NCI-H524 treated with DMSO at 0.1 percent for 48 hours (cell line): Measurements from ENCODE around the gene DGKQ.

Experiments
- DNase-seq: peaks from one replicate; lab custom pipeline; 2025; lab: John Stamatoyannopoulos, UW

The DGKQ gene

GRCh38 chr4:961351-962230 lies 11.8 kb downstream of the DGKQ start:
- no peak for DNase-seq

GRCh38 chr4:960636-961350 lies 12.6 kb downstream of the DGKQ start:
- DNase-seq, result no peak

- no peak for DNase-seq
Observed at GRCh38 chr4:960140-960635, 13.2 kb downstream of the DGKQ start.

GRCh38 chr4:959338-960139 lies 13.8 kb downstream of the DGKQ start:
- no peak for DNase-seq

GRCh38 chr4:958696-959337 lies 14.6 kb downstream of the DGKQ start:
- DNase-seq, result no peak

GRCh38 chr4:958314-958665 lies 15.1 kb downstream of the DGKQ start:
- DNase-seq, result no peak

GRCh38 chr4:957581-958313 lies 15.6 kb downstream of the DGKQ start:
- DNase-seq, result no peak

- DNase-seq, result no peak
Observed at GRCh38 chr4:957231-957580, 16.2 kb downstream of the DGKQ start.

GRCh38 chr4:956531-957230 lies 16.7 kb downstream of the DGKQ start:
- no peak for DNase-seq

- DNase-seq, result no peak
Observed at GRCh38 chr4:955931-956381, 17.4 kb downstream of the DGKQ start.

- no peak for DNase-seq
Observed at GRCh38 chr4:955161-955921, 18.0 kb downstream of the DGKQ start.

- no peak for DNase-seq
Observed at GRCh38 chr4:954211-955020, 19.0 kb downstream of the DGKQ start.

GRCh38 chr4:953574-953915 lies 19.8 kb downstream of the DGKQ start:
- no peak for DNase-seq

GRCh38 chr4:952881-953573 lies 20.3 kb downstream of the DGKQ start:
- no peak for DNase-seq

- DNase-seq, result no peak
Observed at GRCh38 chr4:951594-952468, 21.5 kb downstream of the DGKQ start.

GRCh38 chr4:951186-951585 lies 22.2 kb downstream of the DGKQ start:
- DNase-seq, result no peak
